ENCODE data around the gene CSNK1E. TPM values are rescaled to one million over a fixed set of nuclear protein-coding genes. Genes with fewer than 3 reads are reported as not detected.
A peak's percentile ranks its signal among the peaks of the same experiment; 100 is the strongest.

Gene CSNK1E
- total and polyA plus RNA-seq, 2 of the 8 experiments (the other 6 are each of a cell fraction or from before 2014, with no cell fraction given), result 247 to 263 TPM

- WGBS, 2 experiments (ENCODE audit: extremely low coverage in 1 of 2, insufficient coverage in 1 of 2, insufficient read length in 1 of 2, insufficient replicate concordance in 2 of 2, low coverage in 1 of 2, low lambda C conversion rate in 2 of 2, missing lambda C conversion rate in 1 of 2), result 95% methylated on average over 16 of the region's 16 CpGs; no CpG with 5 or more reads in 1 of the 2 experiments
- no peak overlapping the region for H3K9ac ChIP-seq (replicated peaks in 1 of 4; ENCODE audit: extremely low read depth in 1 of 4, low read depth in 3 of 4, low read length in 3 of 4)
- H3K79me2 ChIP-seq (ENCODE audit: control insufficient read depth in 1 of 2, insufficient read depth in 2 of 2, low read length in 2 of 2), result peaks cover 0 to 23% of the 10 kb centered on the region in 2 experiments; a peak in 2 of 4 replicates
- H2BK5ac ChIP-seq (ENCODE audit: low read depth, low read length), result peak overlapping the region; percentile 96
- FAIRE-seq (no peak), DNase-seq (ENCODE audit: low read depth in 1 of 2, low spot score in 2 of 2) (no peak)
- H3K9me3 ChIP-seq (ENCODE audit: insufficient read depth in 2 of 2, low read depth in 1 of 2, low read length in 1 of 2), result no peaks in the 10 kb centered on the region
- no peak overlapping the region for H3K4ac ChIP-seq (replicated peaks; ENCODE audit: insufficient read length, low read depth, low read length)
- H3K4me1 ChIP-seq (replicated peaks in 1 of 4; ENCODE audit: control insufficient read depth in 3 of 4, insufficient read depth in 4 of 4, low read length in 3 of 4), result peaks cover 14 to 36% (median 29%) of the 10 kb centered on the region in 4 experiments
- peak overlapping the region; percentile 93 for H4K91ac ChIP-seq (replicated peaks; ENCODE audit: insufficient read length, low read length)
- H3K23ac ChIP-seq (ENCODE audit: insufficient read length), result no peak overlapping the region
- no peak overlapping the region for H3K4me3 ChIP-seq (ENCODE audit: extremely low read depth in 1 of 4, insufficient read depth in 2 of 4, low read depth in 3 of 4, low read length in 4 of 4)
- H3K36me3 ChIP-seq (ENCODE audit: control insufficient read depth in 2 of 4, insufficient read depth in 4 of 4, low read length in 3 of 4), result peaks cover 0 to 14% (median 0%) of the 10 kb centered on the region in 4 experiments; a peak in 2 of 8 replicates
- H2AFZ ChIP-seq (ENCODE audit: low read length), result no peak overlapping the region
- H3K27ac ChIP-seq (ENCODE audit: low read depth, low read length), result peak overlapping the region; percentile 60
- peak overlapping the region; percentile 90 for H3K18ac ChIP-seq (ENCODE audit: extremely low read depth, low read length)
- peak overlapping the region; percentile 98; the same call in 1 of the 2 replicates for H2AK5ac ChIP-seq (ENCODE audit: low read depth, low read length)
- CTCF ChIA-PET (ENCODE audit: partially characterized antibody), result interaction anchor here (1.3 to 2.3 kb wide), 3 partner anchors 19 to 43 kb away, joined by 3 to 4 read pairs (median 3); no protein-coding TSS in a partner anchor
- peak overlapping the region; percentile 13 for H4K5ac ChIP-seq (ENCODE audit: insufficient read length, low read depth, low read length)
- peak overlapping the region; percentile 97; the same call in 1 of the 2 replicates for H2BK20ac ChIP-seq (ENCODE audit: low read length)
- H3K56ac ChIP-seq (replicated peaks; ENCODE audit: insufficient read length, low read depth, low read length), result no peak overlapping the region
- H3K4me2 ChIP-seq (ENCODE audit: insufficient read depth in 1 of 2, low read depth in 2 of 2, low read length in 2 of 2), result 0 out of 4 replicates have a peak overlapping the region, but pooled peaks of 1 of the 2 experiments have one; percentile 12
- peaks cover 2% of the 10 kb centered on the region; the same call in 1 of the 2 replicates for H3K79me1 ChIP-seq (ENCODE audit: low read depth, low read length)
- no peak overlapping the region for H3K14ac ChIP-seq (ENCODE audit: insufficient read length)
- no peak overlapping the region for H4K8ac ChIP-seq (ENCODE audit: extremely low read depth, insufficient read depth, low read length)
- no peaks in the 10 kb centered on the region for H3K27me3 ChIP-seq (replicated peaks in 1 of 4; ENCODE audit: control insufficient read depth in 3 of 4, extremely low read depth in 1 of 4, insufficient read depth in 3 of 4, low read length in 3 of 4)
- 0 out of 2 replicates have a peak overlapping the region, but pooled peaks have one; percentile 81 for H2BK15ac ChIP-seq (ENCODE audit: low read length)
- no peaks in the 10 kb centered on the region for H4K20me1 ChIP-seq (replicated peaks in 1 of 2; ENCODE audit: control insufficient read depth in 1 of 2, insufficient read depth in 2 of 2, low read length in 2 of 2)
- peak overlapping the region; percentile 96; the same call in 1 of the 2 replicates for H2BK12ac ChIP-seq (ENCODE audit: low read depth, low read length)
- POLR2A ChIA-PET (ENCODE audit: partially characterized antibody), result interaction anchor here (5.7 to 6.9 kb wide), 2 partner anchors 9 to 15 kb away, joined by 47 to 77 read pairs; no protein-coding TSS in a partner anchor
- no peaks in the 10 kb centered on the region for H3K23me2 ChIP-seq (ENCODE audit: low read depth, low read length)
- no peak overlapping the region for H2BK120ac ChIP-seq (replicated peaks; ENCODE audit: low read depth, low read length)
- no peak for TF ChIP-seq TAF7 (optimal IDR thresholded peaks at IDR 0.05; ENCODE audit: borderline replicate concordance, low read depth, low read length)
- no peak for TF ChIP-seq KDM5A (IDR thresholded peaks at IDR 0.05; ENCODE audit: low read length)
- TF ChIP-seq CHD1 (IDR thresholded peaks at IDR 0.05; ENCODE audit: low read depth, low read length), result no peak
- no peak for TF ChIP-seq EZH2 (IDR thresholded peaks at IDR 0.05; ENCODE audit: low read depth, low read length, severe bottlenecking)
- no peak for TF ChIP-seq TAF1 (IDR thresholded peaks at IDR 0.05; ENCODE audit: low read depth, low read length)
- no peak for TF ChIP-seq BCL11A (IDR thresholded peaks at IDR 0.05; ENCODE audit: low read depth in 2 of 2, low read length in 2 of 2)
- TF ChIP-seq HDAC2 (IDR thresholded peaks at IDR 0.05; ENCODE audit: borderline replicate concordance in 1 of 2, low read depth in 2 of 2, low read length in 2 of 2), result no peak
- TF ChIP-seq NANOG (IDR thresholded peaks at IDR 0.05; ENCODE audit: insufficient read depth, low read depth, low read length, poor library complexity, severe bottlenecking), result no peak
- no peak for TF ChIP-seq CBX5 (IDR thresholded peaks at IDR 0.05; ENCODE audit: low read depth, low read length)
- no peak for TF ChIP-seq CHD2 (IDR thresholded peaks at IDR 0.05; ENCODE audit: low read length)
- no peak for TF ChIP-seq SIRT6 (IDR thresholded peaks at IDR 0.05; ENCODE audit: low read length)
- no peak for TF ChIP-seq CEBPB (IDR thresholded peaks at IDR 0.05; ENCODE audit: low read depth, low read length)
- TF ChIP-seq RAD21 (IDR thresholded peaks at IDR 0.05 in 1 of 2, conservative IDR thresholded peaks at IDR 0.05 in 1 of 2; ENCODE audit: low read depth in 2 of 2, low read length in 2 of 2), result no peak
These were observed 10.6 kb upstream of the CSNK1E start for GRCh38 chr22:38327805-38328204.

All from H1 (cell line).